Eye (tissue), 1 donor: ENCODE results near the gene SLFNL1.
A peak's percentile ranks its signal among the peaks of the same experiment; 100 is the strongest.

Experiments
- DNase-seq: peaks from one replicate; pipeline ENCODE4 v3.0.0-alpha.2; 2015

Gene SLFNL1

GRCh38 chr1:41019353-41019745 lies 2.2 kb downstream of the SLFNL1 start:
- DNase-seq = no peak

GRCh38 chr1:41018018-41018410 lies 3.5 kb downstream of the SLFNL1 start:
- DNase-seq = no peak

GRCh38 chr1:41017141-41018017 lies 4.1 kb downstream of the SLFNL1 start:
- DNase-seq = no peak

GRCh38 chr1:41015897-41016470 lies 5.5 kb downstream of the SLFNL1 start:
- DNase-seq = no peak

- no peak for DNase-seq
Measured at GRCh38 chr1:41015281-41015896, 6.1 kb downstream of the SLFNL1 start.

- DNase-seq = no peak
Measured at GRCh38 chr1:41014871-41015270, 6.7 kb downstream of the SLFNL1 start.

- no peak for DNase-seq
Measured at GRCh38 chr1:41013796-41014195, 7.7 kb downstream of the SLFNL1 start.

GRCh38 chr1:41013024-41013423 lies 8.5 kb downstream of the SLFNL1 start:
- no peak for DNase-seq

- no peak for DNase-seq
Measured at GRCh38 chr1:41010345-41010744, 11.2 kb downstream of the SLFNL1 start.

GRCh38 chr1:41009466-41009865 lies 12.1 kb downstream of the SLFNL1 start:
- no peak for DNase-seq

- no peak for DNase-seq
Measured at GRCh38 chr1:41006942-41007865, 14.3 kb downstream of the SLFNL1 start.

GRCh38 chr1:41005876-41006275 lies 15.6 kb downstream of the SLFNL1 start:
- no peak for DNase-seq

GRCh38 chr1:41003640-41004220 lies 17.8 kb downstream of the SLFNL1 start:
- DNase-seq = peak; percentile 86

GRCh38 chr1:41003127-41003639 lies 18.3 kb downstream of the SLFNL1 start:
- no peak for DNase-seq

GRCh38 chr1:40998668-40999067 lies 22.9 kb downstream of the SLFNL1 start:
- no peak for DNase-seq

- DNase-seq = no peak
Measured at GRCh38 chr1:40997096-40997495, 24.4 kb downstream of the SLFNL1 start.

- no peak for DNase-seq
Measured at GRCh38 chr1:40989066-40989465, 32.5 kb downstream of the SLFNL1 start.

GRCh38 chr1:40988280-40988679 lies 33.2 kb downstream of the SLFNL1 start:
- DNase-seq = no peak

GRCh38 chr1:40987439-40988276 lies 33.9 kb downstream of the SLFNL1 start:
- no peak for DNase-seq

- peak; percentile 21 for DNase-seq
Measured at GRCh38 chr1:40986956-40987355, 34.6 kb downstream of the SLFNL1 start.

- DNase-seq = no peak
Measured at GRCh38 chr1:40986328-40986783, 35.2 kb downstream of the SLFNL1 start.
